Heart right ventricle (tissue), 16 donors: Measurements from ENCODE around the gene POU4F2. TPM values are rescaled to one million over a fixed set of nuclear protein-coding genes. Genes with fewer than 3 reads are reported as not detected.

Source experiments
- ATAC-seq, 8 donors: fragments of 200-7000 bp; cut with Tn5 transposase; one replicate each; pipeline ENCODE4 v1.9.1; 2020; ENCODE audit warnings: mild to moderate bottlenecking in 8 of 8, moderate library complexity in 8 of 8, moderate number of reproducible peaks in 1 of 8
- DNase-seq, 2 donors: peaks; one replicate each; pipeline ENCODE4 v3.0.0-alpha.2; 2020
- H3K27ac ChIP-seq, 10 donors: fragments of 200-600 bp; sonication (generic) in 2 of 10; one replicate each; pipeline versions ENCODE4 v1.5.0 to v1.8.0; 2020 to 2022; ENCODE audit warnings: mild to moderate bottlenecking in 3 of 10
- H3K27me3 ChIP-seq, 7 donors: fragments of 200-600 bp; one replicate each; pipeline ENCODE4 v1.8.0; 2021 to 2022; ENCODE audit warnings: mild to moderate bottlenecking in 2 of 7
- H3K36me3 ChIP-seq, 9 donors: fragments of 200-600 bp; sonication (generic) in 1 of 9; one replicate each; pipeline versions ENCODE4 v1.5.0 to v1.8.0; 2020 to 2022; ENCODE audit warnings: mild to moderate bottlenecking in 2 of 9
- H3K4me1 ChIP-seq, 9 donors: fragments of 200-600 bp; sonication (generic) in 1 of 9; one replicate each; pipeline versions ENCODE4 v1.5.0 to v1.8.0; 2020 to 2022; ENCODE audit warnings: mild to moderate bottlenecking in 4 of 9
- H3K4me3 ChIP-seq, 10 donors: fragments of 200-600 bp; sonication (generic) in 2 of 10; one replicate each; pipeline versions ENCODE4 v1.5.0 to v1.8.0; 2020 to 2022; ENCODE audit warnings: mild to moderate bottlenecking in 7 of 10, moderate library complexity in 2 of 10
- H3K9me3 ChIP-seq, 11 donors: fragments of 200-600 bp in 10 of 11; sonication (generic) in 2 of 11; one replicate each; pipeline versions ENCODE4 v1.5.0 to v1.8.0; 2013 to 2022; ENCODE audit warnings: mild to moderate bottlenecking in 2 of 11, control low read depth in 1 of 11, moderate library complexity in 1 of 11
- CTCF ChIP-seq, 9 donors: fragments of 200-600 bp; sonication (generic) in 2 of 9; IDR thresholded peaks; one replicate each; pipeline versions ENCODE4 v1.5.0 to v1.8.0; 2021 to 2022; ENCODE audit warnings: antibody characterized with exemption in 9 of 9, mild to moderate bottlenecking in 5 of 9, moderate library complexity in 1 of 9
- WGBS, 2 donors: extraction: QIAGEN DNeasy Blood & Tissue Kit; methylation state at CpG; one replicate each; pipeline ENCODE4 v1.1.7; 2013; ENCODE audit warnings: inconsistent platforms in 1 of 2; 5-methylcytosine and 5-hydroxymethylcytosine counted together
- intact Hi-C, 10 donors: fragments of 100-400 bp; cut with DNase I; formaldehyde crosslinking; loops; one replicate each; pipeline versions ENCODE4 v1.11.1 to v1.14.2; 2022
- polyA plus RNA-seq, 2 donors: library from polyadenylated mRNA; stranded (reverse); fragments of 200-250 nt; gene quantifications; one replicate each; pipeline ENCODE4 v1.2.3, GENCODE V29; 2013
- total RNA-seq, 10 donors: library from RNA; stranded (reverse); fragmentation: NEBNext Ultra II Directional in 3 of 10; extraction: Animal tissue kit (Norgen Biotek cat#: 25700) in 3 of 10; gene quantifications; one replicate each; pipeline versions ENCODE4 v1.2.1 to v1.2.4, GENCODE V29; 2021 to 2023
- donor health status: Arrhythmogenic right ventricular cardiomyopathy.
- donor health status: ischemic (EF 13 %, LVEDD 7.1; RV severe dilation, severe dysfunction).
- donor health status: healthy with polysubstance abuse.
- donor health status: DM: no; HTN: yes; CAD: no.
- donor health status: DM: no; HTN: no; CAD: no.
- donor health status: ischemic (EF 25% LVEDD 6.9; RV normal size, moderate dysfunction).
- donor health status: ischemic (EF 25% LVEDD 5.7; RV mildly dilated, moderate dysfunction).
- donor health status: healthy.
- donor health status: DM: yes; HTN: yes; CAD: no.
- donor health status: Ischemic cardiomyopathy.
- donor health status: ischemic (EF 35%, LVEDD 5.7; RV mildly dilated, moderate dysfunction).
- donor health status: nonischemic (EF 11% LVEDD 7.7; RV severe dilation, severe dysfunction).
- donor health status: DM: yes; HTN: yes; CAD: no.
- donor health status: PGD.
- donor health status: ischemic (EF 29% LVEDD 5.4; RV normal size, mild dysfunction).
- donor health status: nonischemic (EF 23%, LVEDD 6.1; RV moderate dilation, normal function).

Gene POU4F2
- total and polyA plus RNA-seq, 12 donors = not detected

DNA sequence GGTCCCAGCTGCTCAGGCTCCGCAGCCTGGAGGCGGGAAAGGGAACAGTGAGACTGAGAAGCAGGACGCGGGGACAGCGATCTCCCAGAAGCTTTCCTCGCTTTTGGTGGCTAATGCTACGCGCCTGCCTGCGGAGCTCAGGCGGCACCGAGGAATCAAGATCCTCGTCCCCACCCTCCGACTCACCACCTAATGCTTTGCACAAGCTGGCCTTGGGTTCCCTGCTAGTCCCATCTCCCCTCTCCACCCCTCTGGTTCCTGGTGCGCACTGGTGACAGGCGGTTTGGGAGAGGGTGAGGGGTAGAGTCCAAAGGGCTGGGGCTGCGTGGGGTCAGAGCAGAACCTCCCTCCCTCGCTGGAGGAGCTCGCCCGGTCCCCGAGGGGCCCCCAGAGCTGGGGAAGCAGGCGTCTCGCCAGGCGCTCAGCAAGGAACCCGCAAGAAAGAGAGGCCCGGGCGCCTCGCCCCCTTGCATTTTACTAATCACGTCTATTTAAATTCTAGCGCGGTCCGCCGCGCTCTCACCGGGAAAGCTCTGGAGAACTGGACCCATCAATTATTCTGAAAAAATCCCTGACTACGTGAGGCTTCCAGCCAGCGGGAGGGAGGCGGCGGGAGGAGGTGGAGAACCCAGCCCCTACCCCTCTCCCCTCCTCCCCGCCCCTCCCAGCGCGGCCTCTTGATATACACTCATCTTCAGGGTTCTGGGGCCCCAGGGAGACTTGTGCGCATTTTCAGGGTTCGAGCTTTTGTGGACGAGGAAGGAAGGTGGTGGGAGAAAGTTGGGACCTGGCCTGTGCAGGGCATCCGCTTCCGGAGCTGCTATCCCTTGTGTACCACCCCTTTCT lies 9.1 kb downstream of the POU4F2 start:
- H3K36me3 ChIP-seq = no peaks in the 10 kb centered on the region
- H3K9me3 ChIP-seq = no peaks in the 10 kb centered on the region
- intact Hi-C loops = no loop called here
- ATAC-seq (no peak), DNase-seq (no peak)
- no peak overlapping the region for H3K4me3 ChIP-seq
- H3K4me1 ChIP-seq = no peaks in the 10 kb centered on the region
- WGBS, 2 donors = 1 to 4% methylated on average over 46 of the region's 46 CpGs
- H3K27ac ChIP-seq = no peak overlapping the region
- TF ChIP-seq CTCF (IDR thresholded peaks at IDR 0.05) = no peak
- H3K27me3 ChIP-seq = peaks cover 12 to 98% (median 93%) of the 10 kb centered on the region in 7 donors

DNA sequence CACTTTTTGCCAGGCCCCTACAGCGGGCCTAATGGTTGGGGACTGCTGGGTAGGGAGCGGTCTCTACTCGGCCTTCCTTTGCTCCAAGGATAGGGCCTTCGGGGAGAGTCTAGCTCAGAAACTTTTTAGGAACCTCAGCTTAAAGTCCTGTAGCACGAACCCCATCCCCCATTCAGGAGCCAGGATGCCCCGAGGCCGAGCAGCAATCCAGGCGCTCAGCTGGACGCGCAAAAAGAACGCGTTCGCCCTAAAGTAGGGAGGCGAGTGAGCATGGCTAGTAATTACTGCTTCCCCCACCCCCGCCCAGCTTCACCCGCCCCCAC lies 9.7 kb downstream of the POU4F2 start:
- H3K4me3 ChIP-seq = no peak overlapping the region
- DNase-seq (no peak), ATAC-seq (no peak)
- no peak for TF ChIP-seq CTCF (IDR thresholded peaks at IDR 0.05)
- peaks cover 12 to 98% (median 93%) of the 10 kb centered on the region in 7 donors for H3K27me3 ChIP-seq
- no peaks in the 10 kb centered on the region for H3K4me1 ChIP-seq
- WGBS, 2 donors = 2% methylated on average over 16 of the region's 16 CpGs
- intact Hi-C loops = no loop called here
- no peak overlapping the region for H3K27ac ChIP-seq
- H3K36me3 ChIP-seq = no peaks in the 10 kb centered on the region
- no peaks in the 10 kb centered on the region for H3K9me3 ChIP-seq

- no peak for TF ChIP-seq CTCF (IDR thresholded peaks at IDR 0.05)
- no peaks in the 10 kb centered on the region for H3K9me3 ChIP-seq
- ATAC-seq (no peak), DNase-seq (no peak)
- H3K4me1 ChIP-seq = peaks cover 0 to 3% (median 0%) of the 10 kb centered on the region in 9 donors
- no peaks in the 10 kb centered on the region for H3K36me3 ChIP-seq
- peaks cover 12 to 98% (median 95%) of the 10 kb centered on the region in 7 donors for H3K27me3 ChIP-seq
- H3K27ac ChIP-seq = no peak overlapping the region
- no peak overlapping the region for H3K4me3 ChIP-seq
- intact Hi-C loops = no loop called here
- WGBS, 2 donors = 10 to 12% methylated on average over 3 of the region's 3 CpGs
Measured at GRCh38 chr4:146649232-146649631, 10.5 kb downstream of the POU4F2 start.

GRCh38 chr4:146650034-146650433 lies 11.3 kb downstream of the POU4F2 start:
- WGBS, 2 donors = 2 to 5% methylated on average over 4 of the region's 4 CpGs
- no peak for DNase-seq
- intact Hi-C loops = loop anchor here in 2 of 10 donors (10.0 kb wide), 1 partner anchor 305 kb away; no protein-coding TSS in a partner anchor
- H3K27me3 ChIP-seq = peaks cover 12 to 98% (median 94%) of the 10 kb centered on the region in 7 donors
- no peak for ATAC-seq
- H3K4me3 ChIP-seq = no peak overlapping the region
- no peak overlapping the region for H3K27ac ChIP-seq
- no peaks in the 10 kb centered on the region for H3K9me3 ChIP-seq
- H3K36me3 ChIP-seq = no peaks in the 10 kb centered on the region
- peaks cover 0 to 10% (median 0%) of the 10 kb centered on the region in 9 donors for H3K4me1 ChIP-seq
- TF ChIP-seq CTCF (IDR thresholded peaks at IDR 0.05) = no peak
